GM13976 (cell line): ENCODE data around the gene CTXN2.

ENCODE experiments used
- DNase-seq: peaks from one replicate; pipeline ENCODE4 v3.0.0; 2012; ENCODE audit warnings: low spot score
- in situ Hi-C: fragments of 300-500 bp; cut with MboI; formaldehyde crosslinking; loops from one replicate; pipeline ENCODE4 v1.12.0; 2022; ENCODE audit warnings: low sequenced_read_pairs, mixed read lengths, inconsistent platforms; ENCODE audit not compliant: unreplicated experiment
- TF ChIP-seq, protein P1 (sequence below): IDR thresholded peaks from 2 replicates; pipeline ENCODE4 v1.5.1; 2012; ENCODE audit warnings: borderline replicate concordance, mild to moderate bottlenecking; ENCODE audit not compliant: insufficient read depth; ENCODE audit errors: extremely low read depth, missing control alignments, control extremely low read depth

CTXN2 gene

DNA sequence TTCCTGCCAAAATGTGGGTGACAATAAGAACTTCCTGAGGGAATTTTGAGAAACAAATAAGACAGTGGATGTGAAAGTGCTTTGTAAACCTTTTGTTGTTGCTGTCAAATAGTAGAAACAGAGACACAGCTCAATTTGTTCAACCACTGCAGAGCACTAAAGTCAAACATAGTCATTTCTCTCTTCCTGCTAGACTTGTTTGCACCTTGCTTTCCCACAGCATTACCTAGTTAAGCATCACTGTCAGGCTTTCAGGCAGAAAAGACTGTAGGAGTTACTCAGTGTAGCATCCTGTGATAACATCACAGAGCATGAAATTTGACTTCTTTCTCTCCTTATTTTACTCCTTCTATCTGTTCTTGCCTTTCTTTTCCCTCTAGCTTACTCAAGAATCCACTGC lies 41.8 kb downstream of the CTXN2 start:
- no peak for DNase-seq
- in situ Hi-C loops, result no loop called here
- TF ChIP-seq, protein P1, sequence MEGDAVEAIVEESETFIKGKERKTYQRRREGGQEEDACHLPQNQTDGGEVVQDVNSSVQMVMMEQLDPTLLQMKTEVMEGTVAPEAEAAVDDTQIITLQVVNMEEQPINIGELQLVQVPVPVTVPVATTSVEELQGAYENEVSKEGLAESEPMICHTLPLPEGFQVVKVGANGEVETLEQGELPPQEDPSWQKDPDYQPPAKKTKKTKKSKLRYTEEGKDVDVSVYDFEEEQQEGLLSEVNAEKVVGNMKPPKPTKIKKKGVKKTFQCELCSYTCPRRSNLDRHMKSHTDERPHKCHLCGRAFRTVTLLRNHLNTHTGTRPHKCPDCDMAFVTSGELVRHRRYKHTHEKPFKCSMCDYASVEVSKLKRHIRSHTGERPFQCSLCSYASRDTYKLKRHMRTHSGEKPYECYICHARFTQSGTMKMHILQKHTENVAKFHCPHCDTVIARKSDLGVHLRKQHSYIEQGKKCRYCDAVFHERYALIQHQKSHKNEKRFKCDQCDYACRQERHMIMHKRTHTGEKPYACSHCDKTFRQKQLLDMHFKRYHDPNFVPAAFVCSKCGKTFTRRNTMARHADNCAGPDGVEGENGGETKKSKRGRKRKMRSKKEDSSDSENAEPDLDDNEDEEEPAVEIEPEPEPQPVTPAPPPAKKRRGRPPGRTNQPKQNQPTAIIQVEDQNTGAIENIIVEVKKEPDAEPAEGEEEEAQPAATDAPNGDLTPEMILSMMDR, result no peak

DNA sequence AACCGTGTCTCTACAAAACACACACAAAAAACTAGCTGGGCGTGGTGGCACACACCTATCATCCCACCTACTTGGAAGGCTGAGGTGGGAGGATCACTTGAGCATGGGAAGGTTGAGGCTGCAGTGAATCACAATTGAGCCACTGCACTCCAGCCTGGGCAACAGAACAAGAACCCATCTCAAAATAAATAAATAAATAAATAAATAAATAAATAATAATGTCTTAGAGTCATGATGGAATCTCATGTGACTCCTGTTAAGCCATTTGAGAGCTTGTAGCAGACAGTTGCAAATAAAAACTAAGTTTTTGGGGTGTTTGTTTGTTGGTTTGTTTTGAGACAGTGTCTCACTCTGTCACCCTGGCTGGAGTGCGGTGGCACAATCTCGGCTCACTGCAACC lies 47.9 kb downstream of the CTXN2 start:
- TF ChIP-seq, protein P1, result no peak
- no peak for DNase-seq
- in situ Hi-C loops, result no loop called here

DNA sequence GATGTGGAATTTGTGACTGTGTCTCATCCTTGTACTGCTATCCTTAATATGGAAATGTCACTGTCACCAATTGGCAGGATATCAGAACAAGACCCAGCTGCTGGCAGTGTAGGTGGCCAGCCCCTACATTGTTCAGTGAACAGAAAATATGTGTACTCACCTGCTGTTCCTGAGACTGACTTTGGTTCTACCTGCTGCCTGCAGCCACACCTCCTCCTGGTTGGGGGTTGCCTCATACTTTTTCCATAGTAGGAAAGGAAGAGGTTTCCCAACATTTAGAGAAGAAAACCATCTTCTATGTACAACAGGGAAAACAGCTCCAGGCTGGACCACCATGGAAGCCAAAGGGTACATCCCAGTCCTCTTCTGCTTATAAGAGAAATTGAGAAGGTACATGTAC lies 50.5 kb downstream of the CTXN2 start:
- in situ Hi-C loops, result no loop called here
- DNase-seq, result no peak
- TF ChIP-seq, protein P1, result no peak

DNA sequence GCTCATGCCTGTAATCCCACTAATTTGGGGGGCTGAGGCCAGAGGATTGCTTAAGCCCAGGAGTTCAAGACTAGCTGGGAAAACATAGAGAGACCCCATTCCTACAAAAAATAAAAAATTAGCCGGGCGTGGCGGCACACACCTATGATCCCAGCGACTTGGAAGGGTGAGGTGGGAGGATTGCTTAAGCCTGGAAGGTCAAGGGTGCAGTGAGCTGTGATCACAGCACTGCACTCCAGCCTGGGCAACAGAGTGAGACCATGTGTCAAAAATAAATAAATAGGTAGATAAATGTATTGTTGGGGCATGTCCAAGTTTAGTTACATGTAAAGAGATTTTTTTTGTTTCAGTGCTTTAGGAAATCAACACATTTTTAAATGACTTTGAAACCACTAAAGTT lies 51.1 kb downstream of the CTXN2 start:
- TF ChIP-seq, protein P1, result no peak
- in situ Hi-C loops, result no loop called here

DNA sequence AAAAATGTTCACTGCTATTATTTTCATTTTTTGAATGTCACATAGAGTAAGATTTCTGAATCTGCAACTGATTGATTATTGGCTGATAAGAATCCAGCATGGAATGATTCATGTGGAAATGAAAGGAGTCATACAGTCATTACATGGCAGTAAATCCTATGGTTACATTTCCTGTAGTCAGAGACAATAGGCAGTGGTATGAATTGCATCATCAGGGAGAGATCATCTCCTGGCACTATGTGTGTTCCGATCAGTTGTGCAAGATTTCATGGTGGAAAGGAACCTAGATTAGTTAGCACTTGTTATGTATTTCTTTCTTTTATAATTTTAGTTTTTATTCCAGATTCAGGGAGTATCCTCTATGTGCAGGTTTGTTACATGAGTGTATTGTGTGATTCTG lies 53.5 kb downstream of the CTXN2 start:
- DNase-seq, result no peak
- in situ Hi-C loops, result no loop called here
- TF ChIP-seq, protein P1, result no peak

More for the DNA sequence above, 51.1 kb downstream of the CTXN2 start:
- no peak for DNase-seq

DNA sequence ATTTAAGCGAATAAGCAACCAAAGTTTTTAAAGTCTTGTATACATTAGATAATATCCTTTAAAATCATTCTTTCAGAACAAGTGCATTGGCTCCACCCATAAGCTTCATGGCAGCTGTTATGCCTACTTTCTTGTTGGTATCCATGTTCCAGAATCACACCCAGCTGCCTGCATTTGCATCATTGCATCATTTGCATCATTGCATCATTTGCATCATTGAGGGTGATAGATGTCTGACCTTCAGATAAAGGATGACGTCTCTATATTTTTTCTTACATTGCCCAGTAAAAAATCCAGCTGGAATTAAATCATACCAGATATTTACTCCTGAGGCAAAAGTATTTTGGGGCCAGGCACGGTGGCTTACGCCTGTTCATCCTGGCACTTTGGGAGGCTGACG lies 56.9 kb downstream of the CTXN2 start:
- TF ChIP-seq, protein P1, result no peak
- DNase-seq, result no peak
- in situ Hi-C loops, result no loop called here

DNA sequence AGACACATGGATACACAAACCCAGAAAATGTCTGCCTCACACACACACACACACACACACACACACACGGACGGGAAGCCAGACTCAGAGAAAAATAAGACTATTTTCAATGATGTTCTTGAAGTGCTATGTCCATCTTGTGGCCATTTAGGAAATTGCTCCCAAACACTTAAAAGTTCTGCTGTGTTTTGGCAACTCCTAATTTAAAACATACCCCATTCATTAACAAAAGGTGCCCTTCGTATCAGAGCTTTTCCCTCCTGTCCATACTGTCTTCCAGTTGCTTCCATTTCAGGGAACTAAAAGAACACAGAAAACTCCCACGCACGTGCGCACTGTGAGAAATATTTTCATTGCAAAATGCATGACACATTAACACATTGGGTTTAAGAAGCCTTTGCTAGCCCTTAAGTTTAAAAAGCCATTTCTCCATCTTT lies 59.2 kb downstream of the CTXN2 start:
- TF ChIP-seq, protein P1, result peak; percentile 15
- peak; percentile 59 for DNase-seq
- in situ Hi-C loops, result no loop called here
